Activated CD4-positive, CD25-positive, alpha-beta regulatory T cell (primary cell): Measurements from ENCODE around the gene RANGAP1.
"Not testable (repeated sequence)": the region's sequence is repeated elsewhere in the genome, so short reads cannot be mapped to it uniquely, and the experiment has no call there.

Experiments
- DNase-seq, 4 experiments: peaks; one replicate each; lab custom pipeline; 2025; lab: John Stamatoyannopoulos, UW

The RANGAP1 gene

DNA sequence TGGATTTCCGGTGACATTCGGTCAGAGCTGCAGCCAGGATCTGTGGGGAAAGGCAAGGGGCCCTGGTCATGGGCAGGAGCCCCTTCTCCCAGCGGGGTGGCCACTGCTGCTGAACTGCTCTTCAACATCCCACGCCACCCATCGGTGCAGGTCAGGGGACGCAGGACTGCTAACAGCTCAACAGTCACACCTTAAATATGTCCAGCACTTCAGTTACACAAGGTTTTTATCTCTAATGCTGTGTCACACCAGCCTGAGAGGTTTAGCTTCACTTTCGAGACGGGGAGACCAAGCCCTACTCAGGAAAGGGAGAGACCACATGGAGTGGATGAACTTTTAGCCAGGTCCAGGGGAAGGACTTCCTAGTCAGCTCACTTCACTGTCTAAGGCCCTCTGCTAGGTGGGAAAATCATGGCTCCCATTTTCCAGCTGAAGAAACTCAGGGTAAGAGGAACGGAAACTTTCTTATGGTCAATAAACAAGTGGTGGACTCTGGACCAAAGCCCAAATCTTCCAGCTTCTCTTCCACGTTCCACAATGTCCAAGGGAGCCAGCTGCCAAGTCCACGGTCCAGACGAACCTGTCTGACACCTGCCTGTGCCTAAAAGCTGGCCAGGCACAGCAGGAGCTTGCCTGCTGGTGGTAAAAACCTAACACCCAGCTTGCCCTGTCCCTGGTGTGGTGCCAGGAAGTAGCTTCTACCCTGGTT is 24.3 kb downstream of the RANGAP1 start:
- no peak for DNase-seq

- DNase-seq = no peak
Observed at GRCh38 chr22:41260871-41261270, 25.1 kb downstream of the RANGAP1 start.

DNA sequence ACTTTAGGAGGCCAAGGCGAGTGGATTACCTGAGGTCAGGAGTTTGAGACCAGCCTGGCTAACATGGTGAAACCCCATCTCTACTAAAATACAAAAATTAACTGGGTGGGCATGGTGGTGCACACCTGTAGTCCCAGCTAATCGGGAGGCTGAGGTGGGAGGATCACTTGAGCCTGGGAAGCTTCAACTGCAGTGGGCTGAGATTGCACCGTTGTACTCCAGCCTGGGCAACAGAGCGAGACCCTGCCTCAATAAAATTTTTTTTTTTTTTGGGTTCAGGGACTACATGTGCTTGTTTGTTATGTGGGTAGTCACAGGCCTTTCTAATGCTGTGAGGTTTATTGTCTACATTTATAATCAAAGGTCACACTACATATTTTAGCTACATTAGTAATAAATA is 26.2 kb downstream of the RANGAP1 start:
- DNase-seq = not testable (repeated sequence)

DNA sequence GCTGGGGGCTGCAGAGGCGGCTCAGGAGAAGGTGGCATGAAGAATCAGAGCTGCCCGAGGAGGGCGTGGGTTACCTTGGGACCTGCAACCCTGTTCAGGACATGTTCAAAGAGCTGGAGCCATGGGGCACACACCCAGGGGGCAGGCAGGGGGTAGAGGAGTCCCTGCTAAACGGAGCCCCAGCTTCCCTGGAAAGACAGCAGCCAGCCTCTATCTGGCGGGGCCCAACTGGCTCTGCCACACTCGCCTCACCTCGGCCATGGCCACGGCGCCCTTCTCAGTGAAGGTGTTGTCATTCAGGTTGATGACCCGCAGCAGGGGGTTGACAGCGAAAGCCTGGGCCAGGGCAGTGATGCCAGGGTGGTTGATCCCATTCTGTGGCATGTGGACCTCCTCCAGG is 28.3 kb downstream of the RANGAP1 start:
- DNase-seq = no peak

DNA sequence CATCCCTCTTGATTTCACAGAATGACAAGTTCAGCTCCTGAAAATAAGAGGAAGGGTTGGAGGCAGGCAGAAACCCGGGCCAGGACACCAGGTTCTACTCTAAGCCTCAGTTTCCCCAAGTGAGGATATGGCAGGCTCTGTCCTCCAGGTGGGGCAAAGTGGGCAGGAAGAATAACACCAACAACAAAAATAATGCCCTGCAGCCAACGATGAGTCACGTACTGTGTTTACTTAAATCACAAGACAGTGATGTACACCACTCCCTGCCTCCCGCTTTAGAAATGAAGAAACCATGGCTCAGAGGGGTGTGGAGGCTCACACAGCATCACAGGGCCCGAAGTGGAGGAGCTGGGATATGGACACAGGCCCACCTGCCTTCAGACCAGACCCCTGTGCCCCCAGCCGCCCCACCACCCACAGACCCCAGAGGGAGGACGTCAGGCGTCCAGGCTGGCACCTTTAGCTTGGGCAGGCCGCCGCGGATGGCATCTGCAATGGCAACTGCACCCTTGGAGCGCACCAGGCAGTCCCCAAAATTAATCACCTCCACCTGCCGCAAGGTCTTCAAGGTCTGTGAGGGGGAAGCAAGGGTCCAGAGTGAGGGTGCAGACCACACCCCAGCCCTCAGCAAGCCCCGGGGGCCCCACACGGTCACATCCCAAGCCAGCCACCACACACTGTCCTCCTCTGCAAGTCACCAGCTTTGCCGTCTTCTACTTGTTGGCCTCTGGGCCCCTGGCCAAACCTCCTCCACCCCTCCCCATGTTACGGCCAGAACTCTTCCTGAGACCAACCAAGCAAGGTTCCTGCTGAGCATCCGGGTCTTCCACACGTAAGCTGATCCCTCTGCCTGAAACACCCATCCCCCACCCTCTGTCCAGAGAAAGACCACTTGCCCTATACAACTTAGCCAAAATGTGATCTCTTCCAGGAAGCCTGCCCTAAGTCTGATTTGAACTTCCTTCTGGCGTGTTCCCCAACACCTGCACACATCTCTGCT is 29.4 kb downstream of the RANGAP1 start:
- DNase-seq = no peak

GRCh38 chr22:41254230-41254629 is 31.8 kb downstream of the RANGAP1 start:
- DNase-seq = no peak

DNA sequence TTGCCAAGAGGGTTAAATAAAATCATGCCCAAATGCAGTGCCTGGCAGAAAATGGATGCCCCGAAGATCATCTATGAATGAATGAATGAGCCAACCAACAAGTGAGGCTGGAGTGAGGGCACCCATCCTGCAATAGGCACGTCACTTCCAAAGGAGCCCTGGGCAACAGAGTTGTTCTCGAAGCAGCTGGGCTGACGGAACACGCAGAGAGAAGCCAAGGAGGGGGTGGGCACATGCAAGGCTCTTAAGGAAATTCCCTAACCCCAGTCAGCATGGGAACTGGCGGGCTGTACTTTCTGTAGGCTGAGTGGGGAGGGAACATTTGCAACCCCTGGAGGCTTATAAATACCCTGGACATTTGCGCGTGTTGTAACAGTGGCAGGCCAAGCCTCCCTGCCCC is 33.6 kb downstream of the RANGAP1 start:
- no peak for DNase-seq

DNA sequence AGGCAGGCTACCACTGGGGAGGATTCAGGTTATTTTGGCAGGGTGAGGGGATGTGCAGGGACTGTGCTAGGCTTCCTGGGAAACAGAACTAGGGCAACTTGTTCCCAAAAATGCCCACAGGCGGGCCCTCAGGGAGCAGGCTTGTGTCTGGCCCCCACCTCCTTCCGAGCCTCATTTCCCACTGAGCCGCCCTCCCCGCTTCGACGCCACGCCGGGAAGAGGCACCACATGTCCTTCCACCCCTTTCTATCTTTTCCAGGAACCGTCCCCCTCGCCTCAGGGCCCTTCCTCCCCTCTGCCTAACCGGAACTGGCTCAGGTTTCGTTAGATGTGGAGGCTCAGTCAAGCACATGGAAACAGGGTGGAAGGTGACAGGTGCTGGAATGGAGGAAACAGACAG is 35.9 kb downstream of the RANGAP1 start:
- no peak for DNase-seq

GRCh38 chr22:41249442-41249841 is 36.5 kb downstream of the RANGAP1 start:
- no peak for DNase-seq

GRCh38 chr22:41248758-41249157 is 37.2 kb downstream of the RANGAP1 start:
- DNase-seq = no peak

DNA sequence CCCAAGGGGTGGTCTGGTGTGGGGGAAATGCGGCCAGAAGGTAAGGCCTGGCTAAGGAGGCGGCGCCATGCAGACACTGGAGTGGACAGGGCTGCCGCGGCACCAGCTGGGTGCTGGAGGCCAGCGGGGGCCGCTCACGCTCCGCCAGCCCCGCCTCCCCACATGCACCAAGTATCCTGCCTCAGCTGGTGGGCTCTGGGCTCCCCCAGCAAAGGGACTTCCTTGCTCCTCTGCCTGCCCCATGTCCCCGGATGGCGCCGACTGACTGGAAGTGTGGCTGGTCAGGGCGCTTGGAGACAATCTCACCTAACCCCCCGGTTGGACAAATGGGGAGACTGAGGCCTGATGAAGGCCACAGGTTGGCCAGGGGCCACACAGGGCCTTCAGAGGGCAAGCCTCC is 37.7 kb downstream of the RANGAP1 start:
- no peak for DNase-seq

DNA sequence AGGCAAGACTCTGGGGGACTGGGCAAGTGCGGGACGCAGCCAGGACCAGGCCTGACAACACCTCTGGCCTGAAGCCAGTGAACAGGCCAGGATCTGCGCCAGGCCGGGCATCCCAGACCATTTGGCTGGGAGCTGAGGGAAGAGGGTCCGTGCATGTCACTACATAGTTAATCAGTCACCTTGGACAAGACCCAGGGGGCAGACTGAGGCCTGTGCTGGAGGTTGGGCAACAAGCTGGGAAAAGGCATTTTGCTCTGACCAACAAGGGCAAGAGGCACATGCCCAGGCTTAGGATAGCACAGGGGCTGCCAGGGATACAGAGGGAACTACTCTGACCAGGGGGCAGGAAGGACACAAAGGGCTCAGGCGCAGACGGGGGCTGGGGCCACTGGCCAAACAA is 38.3 kb downstream of the RANGAP1 start:
- no peak for DNase-seq

DNA sequence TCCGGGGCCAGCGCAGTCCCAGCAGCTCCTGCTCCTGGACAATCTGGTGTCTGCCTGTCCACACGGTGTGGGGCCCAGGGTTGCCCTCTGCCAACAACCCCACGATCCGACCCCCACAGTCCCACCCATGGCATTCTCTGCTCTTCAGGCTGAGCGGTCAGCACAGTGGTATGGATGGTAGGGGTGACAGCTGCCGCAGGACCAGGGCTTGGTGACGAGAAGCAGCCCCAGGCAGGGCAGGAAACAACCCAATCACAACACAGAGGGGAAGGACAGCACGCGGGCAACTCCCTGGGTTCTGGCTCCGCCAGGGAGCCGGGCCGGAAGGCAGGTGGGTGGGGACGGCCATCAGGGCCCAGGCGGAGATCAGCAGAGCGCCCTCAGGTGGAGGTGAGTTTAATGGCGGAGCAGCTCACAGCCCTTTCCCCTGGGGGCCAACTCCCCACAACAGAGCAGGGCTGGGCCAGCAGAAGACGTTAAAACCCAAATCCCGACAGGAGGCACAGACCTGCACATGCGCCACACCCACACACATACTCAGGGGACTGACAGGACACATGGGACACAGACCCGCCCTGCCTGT is 40.0 kb downstream of the RANGAP1 start:
- no peak for DNase-seq

DNA sequence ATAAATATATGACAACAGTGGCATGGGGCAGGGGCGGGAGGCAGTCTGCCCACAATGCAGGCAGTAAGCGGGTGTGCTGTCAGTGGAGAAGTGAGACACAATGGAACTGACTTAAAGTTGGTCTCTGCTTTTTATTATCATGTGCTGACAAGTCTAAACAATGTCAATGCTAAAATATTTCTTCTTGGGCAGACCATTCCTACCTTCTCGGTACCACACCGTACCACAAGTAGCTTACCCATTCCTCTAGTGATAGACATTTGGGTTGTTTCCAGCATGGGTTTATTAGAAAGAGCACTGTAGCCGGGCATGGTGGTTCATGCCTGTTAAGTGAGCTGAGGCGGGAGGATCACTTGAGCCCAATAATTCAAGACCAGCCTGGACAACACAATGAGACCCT is 42.6 kb downstream of the RANGAP1 start:
- DNase-seq = no peak

- no peak for DNase-seq
Observed at GRCh38 chr22:41242396-41243117, 43.4 kb downstream of the RANGAP1 start.

DNA sequence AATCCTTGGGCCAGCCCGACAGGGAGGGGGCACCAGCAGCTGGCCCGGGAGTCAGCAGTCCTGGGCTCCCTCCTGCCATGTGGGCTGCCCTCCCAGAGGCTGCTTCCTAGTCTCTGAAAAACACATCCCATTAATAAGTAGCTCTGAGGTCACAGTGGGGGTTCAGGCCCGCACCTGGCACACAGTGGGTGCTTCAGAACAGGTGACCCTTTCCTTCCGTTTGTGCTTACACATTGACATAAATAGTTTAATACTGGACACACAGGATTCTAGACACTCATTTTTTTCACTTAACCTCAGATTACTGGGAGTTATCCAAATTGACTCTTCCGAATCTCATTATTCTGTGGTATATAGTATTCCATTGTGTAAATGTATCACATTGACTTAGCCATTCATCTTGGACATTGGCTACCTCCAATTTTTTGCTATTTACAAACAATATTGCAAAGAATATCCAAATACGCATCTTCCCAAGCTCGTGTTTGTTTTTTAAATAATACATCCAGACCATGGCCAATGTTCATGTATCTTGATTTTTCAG is 44.8 kb downstream of the RANGAP1 start:
- DNase-seq = no peak

DNA sequence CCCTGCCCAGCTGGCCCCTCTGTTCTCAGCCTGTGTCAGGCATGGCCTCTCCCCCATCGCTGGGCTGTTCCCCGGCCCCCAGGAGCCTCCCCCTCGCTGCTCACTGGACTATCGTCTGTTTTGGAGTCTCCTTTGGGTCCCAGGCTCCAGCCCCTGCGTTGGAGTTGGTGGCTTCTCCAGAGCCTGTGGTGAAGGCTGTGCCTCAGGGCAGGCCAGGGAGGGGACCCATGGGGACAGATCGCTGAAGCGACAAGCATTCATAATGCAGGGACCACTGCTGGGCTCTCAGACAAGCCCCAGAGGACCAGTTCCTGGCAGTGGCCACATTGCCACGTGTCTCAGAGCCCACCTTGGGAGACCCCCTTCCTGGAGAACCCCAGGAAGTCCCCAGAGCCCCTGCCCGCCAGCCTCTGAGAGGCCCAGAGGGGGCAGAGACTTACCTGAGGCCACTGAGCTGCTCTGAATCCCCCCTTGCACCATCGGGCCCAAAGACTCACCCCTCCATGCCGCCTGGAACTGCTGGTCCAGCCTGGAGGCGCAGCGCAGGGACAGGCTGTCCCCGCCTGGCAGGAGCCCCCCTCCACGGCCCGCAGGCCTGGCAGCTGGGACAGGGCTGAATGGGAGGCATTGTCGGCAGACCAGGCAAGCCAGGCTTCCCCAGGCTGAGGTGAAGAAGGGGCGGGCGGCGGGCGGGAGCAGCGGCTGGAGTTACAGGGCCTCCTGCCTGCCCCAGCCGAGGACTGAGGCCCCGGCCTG is 45.4 kb downstream of the RANGAP1 start, which contains the start of gene CHADL:
Gene CHADL, minus strand, starts transcription at position 555 of the 756 bp plus-strand sequence. Its CDS starts 50 bp downstream, at position 505.
- no peak for DNase-seq

DNA sequence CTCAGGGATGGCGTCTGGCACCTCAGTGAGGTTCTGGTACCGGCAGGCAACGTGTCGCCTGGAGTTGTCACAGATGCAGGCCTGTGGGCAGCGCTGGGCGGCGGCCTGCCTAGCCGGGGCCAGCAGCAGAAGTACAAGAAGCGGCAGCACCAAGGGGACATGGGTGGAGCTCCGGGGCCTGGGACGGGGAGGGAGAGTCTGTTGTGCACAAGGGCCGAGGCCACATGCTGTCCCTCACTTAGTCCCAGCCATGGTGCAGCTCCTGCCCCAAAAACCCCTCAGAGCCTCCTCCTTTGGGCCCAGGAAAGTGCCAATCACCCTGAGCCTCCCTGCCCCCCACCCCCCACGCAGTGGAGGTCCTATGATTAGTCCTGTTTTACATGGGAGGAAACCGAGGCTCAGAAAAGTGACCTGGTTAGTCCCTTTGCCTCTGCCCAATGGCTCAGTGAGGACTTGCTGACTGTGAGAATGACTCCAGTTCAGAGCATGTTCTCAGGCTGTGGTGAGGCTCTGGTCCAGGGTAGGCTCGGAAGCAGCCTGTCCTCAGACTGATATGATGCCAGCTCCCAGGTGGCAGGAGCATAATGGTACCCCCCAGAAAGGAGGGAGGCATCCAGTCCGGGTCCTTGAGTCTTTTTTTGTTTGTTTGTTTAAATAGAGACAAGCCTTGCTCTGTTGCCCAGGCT is 46.4 kb downstream of the RANGAP1 start:
- no peak for DNase-seq

GRCh38 chr22:41238570-41239442 is 47.2 kb downstream of the RANGAP1 start:
- DNase-seq = no peak
